ENCODE measurements around the gene KRT36.

The KRT36 gene

DNA sequence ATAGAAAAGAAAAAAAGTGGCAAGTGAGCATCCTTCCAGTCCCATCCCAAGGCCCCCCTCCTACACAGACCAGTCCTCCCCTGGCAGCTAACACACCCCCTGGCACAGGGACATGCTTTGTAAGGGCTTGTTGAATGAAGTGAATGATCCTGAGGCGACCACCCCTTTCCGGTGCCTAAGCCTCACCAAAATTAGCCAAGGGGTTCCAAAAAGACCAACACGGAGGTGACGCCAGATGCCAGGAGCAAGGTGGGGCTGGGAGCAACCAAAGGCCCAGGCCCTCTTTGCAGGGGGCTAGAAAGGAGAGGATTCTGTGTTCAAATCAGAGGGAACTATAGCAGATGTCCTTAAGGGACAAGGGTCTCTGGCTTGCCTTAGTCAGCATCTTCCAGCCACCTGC, 14.3 kb downstream of the KRT36 start:
- no peak for DNase-seq

DNA sequence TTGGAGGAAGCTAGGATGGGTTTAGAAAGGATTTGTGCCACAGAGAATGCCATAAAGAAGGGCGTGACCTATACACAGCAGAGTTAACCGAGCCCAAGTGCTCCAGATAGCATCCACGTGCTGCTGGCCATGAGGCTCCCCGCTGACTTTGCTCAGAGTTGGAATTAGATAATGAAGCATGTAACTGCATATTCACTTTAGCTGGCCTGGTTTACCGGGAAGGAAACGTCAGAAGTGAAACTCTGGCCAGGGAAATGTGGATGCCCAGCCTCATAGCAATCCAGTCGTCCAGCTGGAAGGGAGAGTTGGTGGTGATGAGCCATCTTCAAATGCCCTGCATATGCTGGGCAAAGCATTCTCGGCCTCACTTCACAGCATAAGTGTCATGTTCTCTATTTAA, 14.8 kb downstream of the KRT36 start:
- no peak for DNase-seq

- no peak for DNase-seq
Observed at GRCh38 chr17:41468346-41468745, 21.4 kb downstream of the KRT36 start.

DNA sequence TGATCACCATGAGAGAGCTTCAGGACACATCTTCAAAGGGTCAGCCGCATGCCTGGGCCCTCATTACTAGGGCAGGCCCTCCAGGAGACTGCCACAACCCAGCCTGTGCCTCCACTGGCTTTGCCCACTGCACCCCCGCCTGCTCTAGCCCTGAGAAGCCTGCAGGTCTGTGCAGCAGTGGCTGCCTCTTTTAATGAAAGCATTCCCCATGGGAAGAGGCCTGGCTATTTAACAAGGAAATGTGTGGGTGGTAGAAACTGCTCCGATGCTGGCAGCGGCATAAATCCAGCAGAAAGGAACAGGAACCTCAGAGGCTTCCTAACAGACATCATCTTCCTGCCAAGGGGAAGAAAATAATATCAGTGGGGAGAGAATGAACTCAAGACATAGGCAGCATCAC, 22.1 kb downstream of the KRT36 start:
- DNase-seq, result no peak

DNA sequence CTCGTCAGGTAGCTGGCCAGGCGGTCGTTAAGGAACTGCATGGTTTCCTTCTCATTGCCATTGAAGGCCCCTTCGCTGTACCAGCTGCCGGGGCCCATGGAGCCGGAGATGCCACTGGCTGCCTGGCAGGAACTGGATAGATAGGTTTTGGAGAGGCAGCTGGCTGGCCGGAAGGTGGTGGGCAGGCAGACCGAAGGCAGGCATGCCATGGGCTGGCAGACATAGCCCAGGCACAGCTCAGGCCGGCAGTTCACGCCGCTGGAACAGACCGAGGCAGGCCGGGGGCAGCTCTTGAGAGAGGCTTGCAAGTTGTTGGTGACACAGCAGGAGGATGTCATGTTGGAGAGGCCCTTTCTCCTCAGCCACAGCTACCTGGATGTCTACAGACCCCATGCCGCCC, 22.7 kb downstream of the KRT36 start, which contains the start of gene KRT32:
KRT32 (minus strand) TSS at position 399 of the 400 bp plus-strand sequence; CDS start at position 338, 61 bp downstream.
- no peak for DNase-seq

GRCh38 chr17:41464682-41465081, 25.0 kb downstream of the KRT36 start:
- no peak for DNase-seq

- DNase-seq, result no peak
Observed at GRCh38 chr17:41464173-41464572, 25.5 kb downstream of the KRT36 start.

DNA sequence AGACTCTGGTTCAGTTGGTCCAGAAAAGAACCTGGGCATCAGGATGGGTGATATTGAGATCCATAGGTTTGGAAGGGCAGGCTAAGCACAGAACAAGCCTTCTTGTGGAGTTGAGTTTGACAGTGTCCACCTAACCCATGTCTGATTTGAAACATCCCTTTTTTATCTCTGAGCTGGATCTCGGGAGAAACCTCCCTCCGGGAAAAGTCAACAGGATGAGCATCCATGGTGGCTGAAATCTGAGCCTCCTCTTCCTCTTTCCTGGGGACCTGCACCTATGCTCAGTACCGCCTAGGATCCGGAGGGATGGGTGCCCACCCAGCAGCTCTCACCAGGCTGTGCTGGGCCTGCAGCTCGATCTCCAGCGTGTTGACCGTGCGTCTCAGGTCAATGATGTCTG, 26.0 kb downstream of the KRT36 start:
- no peak for DNase-seq

GRCh38 chr17:41462705-41463104, 27.0 kb downstream of the KRT36 start:
- DNase-seq, result no peak

DNA sequence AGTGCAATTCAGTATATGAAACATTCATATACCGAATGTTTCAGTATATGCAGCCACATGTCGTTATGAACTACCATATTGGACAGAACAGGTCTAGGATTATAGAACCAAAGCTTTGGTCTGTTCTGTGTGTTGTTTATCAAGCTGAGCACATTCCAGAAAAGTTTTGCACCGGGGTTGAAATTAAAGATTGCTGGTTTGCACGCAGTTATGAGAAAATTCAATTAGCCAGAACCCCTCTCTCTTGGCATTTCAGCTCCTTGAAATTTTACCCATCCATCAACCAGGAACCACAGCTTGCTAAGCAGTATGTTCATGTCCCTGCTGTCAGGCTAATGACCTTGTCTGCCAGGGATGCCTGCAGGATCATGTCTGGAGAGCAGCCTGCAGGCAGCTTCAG, 32.0 kb downstream of the KRT36 start:
- DNase-seq, result no peak

- DNase-seq, result no peak
Observed at GRCh38 chr17:41456204-41456603, 33.5 kb downstream of the KRT36 start.

- no peak for DNase-seq
Observed at GRCh38 chr17:41455236-41455635, 34.5 kb downstream of the KRT36 start.

DNA sequence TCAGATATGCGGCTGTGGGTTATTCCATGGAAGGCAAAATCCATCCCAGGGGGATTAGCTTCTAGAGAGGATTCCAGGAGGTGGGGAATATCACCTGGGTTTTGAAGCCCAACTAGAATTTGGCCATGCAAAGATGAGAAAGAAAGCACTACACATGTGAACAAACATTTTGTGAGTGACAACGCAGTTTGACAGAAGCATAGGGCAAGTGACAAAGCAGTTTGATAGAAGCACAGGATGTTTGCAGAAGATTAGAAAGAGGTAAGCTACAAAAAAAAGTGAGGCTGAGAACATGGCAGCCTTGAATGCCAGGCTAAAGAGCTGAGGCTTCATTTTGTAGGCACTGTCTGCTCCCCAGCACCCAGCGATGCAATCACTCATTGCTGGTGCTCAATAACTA, 36.6 kb downstream of the KRT36 start:
- no peak for DNase-seq

DNA sequence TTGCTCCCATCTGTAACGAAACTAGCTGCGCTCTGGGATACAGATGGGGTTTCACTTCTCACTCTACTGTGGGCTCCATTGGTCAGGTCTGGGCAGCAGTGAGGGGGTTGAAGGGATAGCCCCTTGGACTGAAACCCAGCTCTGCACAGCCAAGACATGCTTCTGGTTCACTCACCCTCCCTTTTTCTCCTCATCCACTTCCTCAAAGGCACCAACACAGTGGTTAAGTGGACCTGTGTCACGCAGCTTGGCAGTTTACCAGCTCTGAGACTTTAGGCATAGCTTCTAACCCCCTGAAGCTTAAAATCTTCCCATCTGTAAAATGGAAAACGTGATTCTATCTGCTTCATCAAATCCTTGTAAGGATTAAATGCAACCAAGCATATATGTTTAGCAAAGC, 37.4 kb downstream of the KRT36 start:
- no peak for DNase-seq

- no peak for DNase-seq
Observed at GRCh38 chr17:41451154-41451728, 38.5 kb downstream of the KRT36 start.

- DNase-seq, result no peak
Observed at GRCh38 chr17:41449008-41449407, 40.7 kb downstream of the KRT36 start.

GRCh38 chr17:41448506-41448905, 41.2 kb downstream of the KRT36 start:
- no peak for DNase-seq

DNA sequence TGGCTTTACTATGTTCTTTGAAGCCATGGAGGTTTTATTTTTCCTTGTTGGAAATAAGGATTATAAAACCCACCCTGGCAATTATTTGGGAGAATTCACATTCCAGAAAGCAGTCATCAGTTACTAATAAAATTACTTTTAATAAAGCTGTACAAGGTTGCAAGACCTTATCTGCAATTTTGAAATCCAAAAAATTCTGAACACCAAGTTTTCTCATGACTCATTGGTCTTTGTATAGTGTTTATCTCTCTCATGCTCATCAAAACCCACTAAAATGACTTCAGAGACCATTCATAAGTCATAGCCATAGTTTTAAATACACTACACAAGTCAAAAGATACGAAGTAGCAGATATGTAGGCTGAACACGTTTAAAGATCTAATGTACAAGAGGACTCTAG, 42.9 kb downstream of the KRT36 start:
- DNase-seq, result no peak

DNA sequence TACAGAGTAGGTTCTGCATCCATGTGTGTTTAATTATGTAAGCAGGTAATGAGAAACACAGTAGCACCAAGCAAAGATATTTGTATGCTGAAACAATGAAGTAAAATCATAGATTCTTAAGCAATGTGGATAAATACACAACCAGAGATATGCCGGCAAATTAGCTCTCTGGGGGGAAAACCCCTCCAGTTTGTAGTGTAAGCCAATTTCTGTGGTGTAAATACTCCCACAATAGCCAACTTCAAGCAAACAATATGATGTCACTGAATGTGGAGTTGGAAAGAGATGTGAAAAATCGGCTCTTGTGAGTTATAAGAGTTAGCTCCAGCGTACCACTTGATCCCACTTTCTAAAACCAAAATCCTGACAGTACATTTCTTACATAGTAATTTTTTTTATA, 45.1 kb downstream of the KRT36 start:
- DNase-seq, result no peak

GRCh38 chr17:41444186-41444585, 45.5 kb downstream of the KRT36 start:
- DNase-seq, result no peak

DNA sequence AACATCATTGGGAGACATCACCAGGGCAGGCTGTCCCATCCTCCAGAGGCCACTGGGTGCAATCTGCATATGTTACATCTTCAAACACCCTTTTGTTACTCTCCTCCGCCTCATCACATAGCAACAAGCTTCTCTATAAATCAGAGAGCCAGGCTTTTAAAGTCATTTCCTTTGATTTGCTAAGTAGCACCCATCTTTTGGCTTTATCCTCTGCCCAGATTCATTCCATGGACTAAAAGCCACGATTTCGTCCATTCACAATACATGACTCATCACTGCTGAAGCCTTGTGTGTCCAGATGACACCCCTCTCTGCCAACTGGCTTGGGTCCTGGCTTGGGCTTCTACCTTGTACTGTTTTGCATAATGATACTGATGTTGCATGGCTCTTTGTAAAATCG, 47.0 kb downstream of the KRT36 start:
- no peak for DNase-seq

DNA sequence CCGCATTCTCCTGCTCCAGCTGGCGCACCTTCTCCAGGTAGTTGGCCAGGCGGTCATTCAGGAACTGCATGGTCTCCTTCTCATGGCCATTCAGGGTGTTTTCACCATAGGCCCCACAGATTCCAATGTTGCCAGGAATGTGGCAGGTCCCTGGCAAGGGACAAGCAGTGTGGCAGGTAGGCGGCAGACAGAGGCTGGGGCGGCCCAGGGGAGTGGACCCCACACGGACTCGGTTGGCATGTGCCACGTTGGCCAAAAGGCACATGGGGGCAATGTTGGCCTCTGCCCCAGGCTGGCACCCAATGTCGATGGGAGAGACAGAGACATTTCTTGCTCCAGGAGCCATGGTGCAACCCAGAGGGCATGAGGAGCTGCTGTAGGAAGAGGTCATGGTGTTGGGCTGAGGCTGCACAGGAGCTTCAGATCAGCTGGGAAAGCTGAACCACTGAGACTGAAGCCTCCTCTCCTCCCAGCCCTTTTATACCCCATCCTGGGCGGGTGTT, 49.1 kb downstream of the KRT36 start, which contains the start of gene KRT38:
KRT38 (minus strand) TSS at position 453 of the 503 bp plus-strand sequence; CDS start at position 391, 62 bp downstream.
- DNase-seq, result no peak

GRCh38 chr17:41439375-41439774, 50.3 kb downstream of the KRT36 start:
- DNase-seq, result no peak

- no peak for DNase-seq
Observed at GRCh38 chr17:41437769-41438168, 51.9 kb downstream of the KRT36 start.

- no peak for DNase-seq
Observed at GRCh38 chr17:41437254-41437653, 52.5 kb downstream of the KRT36 start.

Measured in T-helper 9 cell (primary cell).